ENCODE data around the gene CPLX1.
"Not testable (repeated sequence)": the region's sequence is repeated elsewhere in the genome, so short reads cannot be mapped to it uniquely, and the experiment has no call there.

The CPLX1 gene

GRCh38 chr4:776743-777441 is 49.0 kb downstream of the CPLX1 start:
- no peak for DNase-seq (ENCODE audit: low read depth)

DNA sequence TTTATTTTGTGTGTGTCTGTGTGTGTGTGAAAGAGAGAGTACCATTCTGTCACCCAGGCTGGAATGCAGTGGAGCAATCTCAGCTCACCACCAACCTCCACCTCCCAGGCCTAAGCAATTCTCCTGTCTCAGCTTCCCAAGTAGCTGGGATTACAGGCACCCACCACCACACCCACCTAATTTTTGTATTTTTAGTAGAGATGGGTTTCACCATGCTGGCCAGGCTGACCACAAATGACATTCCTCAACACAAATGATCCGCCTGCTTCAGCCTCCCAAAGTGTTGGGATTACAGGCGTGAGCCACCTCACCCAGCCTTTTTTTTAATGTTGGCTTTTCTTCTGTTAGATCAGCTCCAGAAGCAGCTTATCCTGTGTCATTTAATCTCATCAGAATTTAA is 50.4 kb downstream of the CPLX1 start:
- not testable (repeated sequence) for DNase-seq (ENCODE audit: low read depth)

DNA sequence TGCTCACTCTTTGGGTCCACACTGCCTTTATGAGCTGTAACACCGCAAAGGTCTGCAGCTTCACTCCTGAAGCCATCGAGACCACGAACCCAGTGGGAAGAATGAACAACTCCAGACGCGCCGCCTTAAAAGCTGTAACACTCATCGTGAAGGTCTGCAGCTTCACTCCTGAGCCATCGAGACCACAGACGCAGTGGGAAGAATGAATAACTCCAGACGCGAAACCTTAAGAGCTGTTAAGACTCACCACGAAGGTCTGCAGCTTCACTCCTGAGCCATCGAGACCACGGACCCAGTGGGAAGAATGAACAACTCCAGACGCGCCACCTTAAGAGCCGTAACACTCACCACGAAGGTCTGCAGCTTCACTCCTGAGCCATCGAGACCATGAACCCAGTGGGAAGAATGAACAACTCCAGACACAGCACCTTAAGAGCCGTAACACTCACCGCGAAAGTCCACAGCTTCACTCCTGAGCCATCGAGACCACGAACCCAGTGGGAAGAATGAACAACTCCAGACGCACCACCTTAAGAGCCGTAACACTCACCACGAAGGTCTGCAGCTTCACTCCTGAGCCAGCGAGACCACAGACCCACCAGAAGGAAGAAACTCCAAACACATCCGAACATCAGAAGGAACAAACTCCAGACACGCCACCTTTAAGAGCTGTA is 51.4 kb downstream of the CPLX1 start:
- DNase-seq (ENCODE audit: low read depth): not testable (repeated sequence)

GRCh38 chr4:773214-773613 is 52.7 kb downstream of the CPLX1 start:
- DNase-seq (ENCODE audit: low read depth): no peak

DNA sequence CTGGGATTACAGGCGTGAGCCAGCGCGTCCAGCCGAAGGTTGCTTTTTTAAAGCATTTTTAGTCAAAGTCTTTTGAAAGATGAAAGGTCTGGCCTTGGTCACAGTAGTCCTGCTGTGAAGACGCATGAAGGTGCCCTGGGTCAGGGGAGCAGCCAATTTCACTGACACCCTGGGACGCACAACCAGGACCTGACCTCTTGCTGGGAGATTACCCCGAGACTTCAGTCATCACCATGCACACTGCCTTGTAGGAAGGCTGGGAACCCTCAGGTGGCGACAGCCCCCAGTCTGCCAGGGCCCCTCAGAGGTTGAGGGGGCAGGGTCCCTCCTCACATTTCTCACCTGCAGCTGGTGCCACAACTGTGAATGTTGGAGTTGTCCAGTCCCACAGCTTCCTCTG is 53.2 kb downstream of the CPLX1 start:
- no peak for DNase-seq (ENCODE audit: low read depth)

DNA sequence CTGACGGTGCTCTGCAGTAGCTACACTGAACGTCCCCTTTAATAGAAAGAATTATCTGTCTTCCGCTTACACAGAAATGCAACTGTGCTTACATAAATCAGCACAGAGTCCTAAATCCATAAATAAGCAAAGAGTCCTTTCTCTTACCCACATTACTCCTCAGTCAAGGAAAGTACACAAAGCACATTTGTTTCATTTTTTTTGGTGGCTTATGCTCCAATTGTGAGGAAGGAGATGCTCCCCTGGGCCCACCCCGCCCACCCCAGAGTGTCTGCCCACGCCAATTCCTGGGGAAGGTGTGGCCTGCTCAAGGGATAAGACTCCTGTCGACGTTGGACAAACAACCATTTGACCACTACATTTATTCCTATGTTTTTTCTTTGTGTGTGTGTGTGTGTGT is 53.8 kb downstream of the CPLX1 start:
- DNase-seq (ENCODE audit: low read depth): no peak

DNA sequence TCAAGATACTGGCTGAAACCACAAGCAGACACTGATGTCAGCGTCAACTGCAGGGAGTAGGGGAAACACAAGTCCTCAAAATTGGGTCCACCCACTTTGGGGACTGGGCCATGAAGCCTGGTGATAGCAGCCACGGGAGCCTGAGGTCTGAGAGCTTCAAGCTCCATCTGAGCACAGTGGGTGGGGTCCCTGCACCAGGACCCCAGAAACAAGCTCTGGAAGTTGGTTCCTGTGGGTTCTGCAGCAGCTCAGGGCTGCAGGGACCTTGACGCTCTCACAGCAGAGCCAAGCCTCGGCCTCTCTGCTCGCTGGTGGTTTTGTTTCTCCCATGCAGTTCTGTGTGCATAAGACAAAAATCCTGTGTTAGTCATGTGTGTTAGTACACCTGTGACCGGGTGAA is 54.5 kb downstream of the CPLX1 start:
- no peak for DNase-seq (ENCODE audit: low read depth)

GRCh38 chr4:770022-770421 is 55.9 kb downstream of the CPLX1 start:
- DNase-seq (ENCODE audit: low read depth): no peak

- no peak for DNase-seq (ENCODE audit: low read depth)
Measured at GRCh38 chr4:769511-769910, 56.4 kb downstream of the CPLX1 start.

- DNase-seq (ENCODE audit: low read depth): no peak
Measured at GRCh38 chr4:768995-769394, 56.9 kb downstream of the CPLX1 start.

DNA sequence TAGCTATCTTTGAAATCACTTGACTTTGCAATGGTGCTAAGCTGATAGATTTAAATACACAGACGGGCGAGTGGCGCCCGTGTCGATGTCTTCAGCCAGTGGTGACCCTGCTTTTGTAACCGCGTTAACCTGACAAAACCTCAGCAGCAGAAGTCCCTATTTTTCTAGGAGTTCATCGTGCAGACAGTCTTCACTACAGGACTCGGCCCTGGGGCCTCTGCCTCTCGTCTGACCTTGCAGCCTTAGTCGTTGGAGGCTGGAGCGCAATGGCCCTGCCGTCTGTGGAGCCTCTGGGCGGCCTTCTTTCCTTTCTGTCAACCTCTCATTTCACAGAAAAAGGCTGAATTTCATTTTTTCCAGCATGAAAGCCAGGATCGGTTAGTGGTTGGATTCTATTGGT is 57.9 kb downstream of the CPLX1 start:
- no peak for DNase-seq (ENCODE audit: low read depth)

DNA sequence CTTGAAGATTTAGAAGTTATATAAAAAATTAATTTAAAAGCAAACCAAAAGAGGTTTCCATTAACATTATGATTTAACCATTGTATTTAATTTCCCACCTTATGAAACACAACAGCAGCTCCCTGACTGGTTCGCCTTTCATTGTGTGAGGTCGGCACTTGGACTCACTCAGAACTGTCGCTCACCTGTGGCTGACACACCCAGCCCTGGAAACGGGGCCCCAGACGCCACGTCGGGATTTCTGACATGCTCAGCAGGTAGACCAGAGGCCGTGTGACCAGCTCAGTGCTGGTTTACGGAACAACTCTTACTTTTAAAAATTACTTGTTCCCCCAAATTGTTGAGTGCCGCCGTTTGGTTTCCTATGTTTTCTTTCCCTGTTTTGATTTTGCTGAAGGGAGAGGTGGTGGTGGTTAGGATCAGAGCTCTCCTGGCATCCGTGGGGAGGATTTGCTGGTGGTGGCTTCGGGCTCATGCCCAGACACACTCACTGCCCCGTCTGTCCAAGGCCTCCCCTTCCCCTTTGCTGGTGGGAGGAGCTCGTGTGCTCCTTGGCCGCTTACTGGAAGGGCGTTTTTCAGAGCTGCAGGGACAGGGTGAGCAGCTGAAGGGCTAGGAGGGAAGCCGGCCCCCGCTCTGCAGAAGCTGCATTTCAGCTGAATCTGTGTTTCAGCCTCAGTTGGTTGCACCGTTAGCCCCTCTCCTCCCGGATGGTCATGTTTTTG is 59.2 kb downstream of the CPLX1 start:
- no peak for DNase-seq (ENCODE audit: low read depth)

DNA sequence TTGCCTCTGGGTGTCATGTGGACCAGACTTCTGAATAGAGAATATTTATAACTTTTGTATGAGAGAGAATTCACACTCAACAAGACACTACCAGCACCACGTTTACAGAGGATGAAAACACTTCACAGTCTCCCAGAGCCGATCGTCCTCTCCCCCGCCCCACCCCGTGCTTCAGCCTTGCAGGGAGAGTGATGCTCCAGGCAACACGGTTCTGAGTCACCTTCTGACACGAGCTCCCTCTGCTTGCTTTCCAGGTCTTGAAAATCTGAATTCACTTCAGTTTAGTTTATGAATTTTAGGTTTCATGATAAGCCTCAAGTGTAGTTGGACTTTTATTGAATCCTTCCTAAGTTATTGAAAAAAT is 59.8 kb downstream of the CPLX1 start:
- no peak for DNase-seq (ENCODE audit: low read depth)

GRCh38 chr4:764405-765169 is 61.3 kb downstream of the CPLX1 start:
- DNase-seq (ENCODE audit: low read depth): no peak

- no peak for DNase-seq (ENCODE audit: low read depth)
Measured at GRCh38 chr4:763922-764321, 62.0 kb downstream of the CPLX1 start.

DNA sequence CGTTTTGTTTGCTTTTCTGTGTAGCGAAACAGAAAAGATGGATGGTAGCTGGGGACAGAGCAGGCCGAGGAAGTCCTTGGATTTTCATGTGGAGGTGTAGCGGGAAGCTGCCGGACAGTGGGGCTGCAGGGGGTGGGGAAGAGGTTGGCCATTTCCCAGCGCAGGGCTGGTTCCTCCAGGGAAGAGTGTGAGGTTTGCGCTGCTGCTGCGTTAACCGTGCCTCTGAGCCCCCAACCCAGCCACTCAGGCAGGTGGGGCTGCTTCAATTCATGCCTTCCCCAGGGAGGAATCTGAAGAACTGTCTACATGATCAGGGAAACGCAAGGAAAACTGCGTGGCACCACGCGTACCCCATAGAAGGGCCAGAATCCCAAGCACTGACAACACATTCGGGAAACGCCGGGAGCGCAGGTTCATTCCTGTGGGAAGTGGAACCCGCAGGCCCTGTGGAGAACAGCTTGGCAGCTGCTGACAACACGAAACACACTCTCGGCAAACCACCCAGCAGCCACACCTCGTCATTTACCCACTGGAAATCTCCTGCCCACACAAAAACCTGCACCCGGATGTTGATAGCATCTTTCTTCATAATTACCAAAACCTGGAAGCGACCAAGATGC is 62.6 kb downstream of the CPLX1 start:
- no peak for DNase-seq (ENCODE audit: low read depth)

- no peak for DNase-seq (ENCODE audit: low read depth)
Measured at GRCh38 chr4:762211-763190, 63.4 kb downstream of the CPLX1 start.

- no peak for DNase-seq (ENCODE audit: low read depth)
Measured at GRCh38 chr4:761739-762138, 64.2 kb downstream of the CPLX1 start.

- DNase-seq (ENCODE audit: low read depth): no peak
Measured at GRCh38 chr4:761086-761485, 64.8 kb downstream of the CPLX1 start.

- no peak for DNase-seq (ENCODE audit: low read depth)
Measured at GRCh38 chr4:760616-761015, 65.3 kb downstream of the CPLX1 start.

DNA sequence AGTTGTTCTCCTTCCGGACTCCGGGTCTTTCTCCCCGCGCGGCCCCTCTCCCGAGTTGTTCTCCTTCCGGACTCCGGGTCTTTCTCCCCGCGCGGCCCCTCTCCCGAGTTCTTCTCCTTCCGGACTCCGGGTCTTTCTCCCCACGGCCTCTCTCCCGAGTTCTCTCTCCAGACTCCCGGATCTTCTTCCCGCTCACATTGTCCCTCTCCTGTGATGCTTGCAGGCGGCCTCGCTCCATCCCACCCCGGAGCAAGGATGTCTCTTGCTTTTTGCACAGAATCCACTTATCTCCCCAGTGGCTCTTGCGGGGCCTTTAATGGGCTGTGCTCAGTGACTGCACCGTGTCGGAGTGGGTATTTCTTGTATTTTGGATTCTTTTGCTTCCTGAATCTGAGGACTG is 66.1 kb downstream of the CPLX1 start:
- DNase-seq (ENCODE audit: low read depth): not testable (repeated sequence)

All from stimulated activated CD8-positive, alpha-beta memory T cell treated with anti-CD3 and anti-CD28 coated beads, Interleukin-15, amount 100 ng/mL, for 24 hours (primary cell).